IPS DF 6.9 (cell line): ENCODE measurements around the gene ADCY9.
"Not testable (repeated sequence)": the region's sequence is repeated elsewhere in the genome, so short reads cannot be mapped to it uniquely, and the experiment has no call there.

Source experiments
- DNase-seq: peaks from one replicate; pipeline ENCODE4 v3.0.0-alpha.2; 2013; ENCODE audit warnings: low read depth, low spot score
- H3K27ac ChIP-seq: one replicate; pipeline ENCODE4 v1.5.1; 2013; ENCODE audit warnings: low read length, control low read depth
- H3K27me3 ChIP-seq: 2 replicates; pipeline ENCODE4 v1.6.1; 2013; ENCODE audit warnings: mild to moderate bottlenecking, low read length; ENCODE audit not compliant: control insufficient read depth, insufficient read depth
- H3K36me3 ChIP-seq: 2 replicates; pipeline ENCODE4 v1.6.1; 2013; ENCODE audit warnings: low read length; ENCODE audit not compliant: control insufficient read depth, insufficient read depth
- H3K4me1 ChIP-seq: 2 replicates; pipeline ENCODE4 v1.6.1; 2013; ENCODE audit warnings: low read length; ENCODE audit not compliant: control insufficient read depth, insufficient read depth
- H3K4me3 ChIP-seq: 2 replicates; pipeline ENCODE4 v1.5.1; 2013; ENCODE audit warnings: mild to moderate bottlenecking, low read length
- H3K9me3 ChIP-seq: 2 replicates; pipeline ENCODE4 v1.6.1; 2013; ENCODE audit warnings: low read length, inconsistent platforms; ENCODE audit not compliant: control insufficient read depth, insufficient read depth
- WGBS: extraction: QIAGEN DNeasy Blood & Tissue Kit; methylation state at CpG from one replicate; pipeline ENCODE4 v1.1.7; 2013; ENCODE audit warnings: mixed read lengths, missing lambda C conversion rate; ENCODE audit not compliant: insufficient read length, insufficient coverage; 5-methylcytosine and 5-hydroxymethylcytosine counted together

The ADCY9 gene

GRCh38 chr16:4116325-4117249 lies at the start of gene ADCY9:
TSS of gene ADCY9 (minus strand) at chr16:4116442. CDS start at chr16:4115442, 1,000 bp downstream.
- peak within 1 kb of the TSS; percentile 70 for H3K4me3 ChIP-seq
- H3K4me1 ChIP-seq: no peaks in the 10 kb centered on the region; the same call in 1 of the 2 replicates
- H3K36me3 ChIP-seq: no peaks in the 10 kb centered on the region
- WGBS: no CpG with 5 or more reads among the region's 105 CpGs
- H3K27me3 ChIP-seq: no peaks in the 10 kb centered on the region
- no peak within 1 kb of the TSS for H3K27ac ChIP-seq
- no peak for DNase-seq
- no peaks in the 10 kb centered on the region for H3K9me3 ChIP-seq

GRCh38 chr16:4160658-4161430 lies 44.6 kb upstream of the ADCY9 start:
- WGBS: no CpG with 5 or more reads among the region's 7 CpGs

GRCh38 chr16:4159726-4160125 lies 43.5 kb upstream of the ADCY9 start:
- no peak for DNase-seq
- Histone ChIP-seq H3K27ac (no peak overlapping the region), H3K9me3 (no peaks in the 10 kb centered on the region), H3K27me3 (no peaks in the 10 kb centered on the region), H3K4me3 (no peak overlapping the region), H3K4me1 (no peaks in the 10 kb centered on the region), H3K36me3 (no peaks in the 10 kb centered on the region)
- WGBS: no CpG with 5 or more reads among the region's 17 CpGs

More at GRCh38 chr16:4160658-4161430, 44.6 kb upstream of the ADCY9 start:
- Histone ChIP-seq H3K27me3 (no peaks in the 10 kb centered on the region), H3K36me3 (no peaks in the 10 kb centered on the region), H3K27ac (no peak overlapping the region), H3K4me1 (no peaks in the 10 kb centered on the region), H3K9me3 (no peaks in the 10 kb centered on the region), H3K4me3 (no peak overlapping the region)
- DNase-seq: no peak

GRCh38 chr16:4158143-4159093 lies 42.2 kb upstream of the ADCY9 start:
- H3K27me3 ChIP-seq: no peaks in the 10 kb centered on the region
- no peaks in the 10 kb centered on the region for H3K9me3 ChIP-seq
- H3K4me1 ChIP-seq: no peaks in the 10 kb centered on the region
- no peak for DNase-seq
- H3K4me3 ChIP-seq: no peak overlapping the region
- no peaks in the 10 kb centered on the region for H3K36me3 ChIP-seq
- no CpG with 5 or more reads among the region's 13 CpGs for WGBS
- no peak overlapping the region for H3K27ac ChIP-seq

- DNase-seq: no peak
- no CpG with 5 or more reads among the region's 4 CpGs for WGBS
- Histone ChIP-seq H3K4me1 (no peaks in the 10 kb centered on the region), H3K4me3 (no peak overlapping the region), H3K36me3 (no peaks in the 10 kb centered on the region), H3K9me3 (no peaks in the 10 kb centered on the region), H3K27ac (no peak overlapping the region), H3K27me3 (no peaks in the 10 kb centered on the region)
Measured at GRCh38 chr16:4157376-4157825, 41.2 kb upstream of the ADCY9 start.

GRCh38 chr16:4156503-4156902 lies 40.3 kb upstream of the ADCY9 start:
- not testable (repeated sequence) for H3K4me1 ChIP-seq, H3K27ac ChIP-seq, H3K9me3 ChIP-seq, H3K4me3 ChIP-seq, H3K27me3 ChIP-seq, DNase-seq, H3K36me3 ChIP-seq
- WGBS: no CpG with 5 or more reads among the region's 3 CpGs

GRCh38 chr16:4153364-4153763 lies 37.1 kb upstream of the ADCY9 start:
- H3K4me1 ChIP-seq, H3K27ac ChIP-seq, H3K4me3 ChIP-seq, H3K9me3 ChIP-seq, DNase-seq, H3K27me3 ChIP-seq, H3K36me3 ChIP-seq: not testable (repeated sequence)
- no CpG with 5 or more reads among the region's 13 CpGs for WGBS

GRCh38 chr16:4152267-4152666 lies 36.0 kb upstream of the ADCY9 start:
- Histone ChIP-seq H3K4me3 (no peak overlapping the region), H3K27ac (no peak overlapping the region), H3K4me1 (no peaks in the 10 kb centered on the region), H3K27me3 (no peaks in the 10 kb centered on the region), H3K36me3 (no peaks in the 10 kb centered on the region), H3K9me3 (no peaks in the 10 kb centered on the region)
- no CpG with 5 or more reads among the region's 5 CpGs for WGBS
- DNase-seq: no peak

- DNase-seq: no peak
- Histone ChIP-seq H3K27me3 (no peaks in the 10 kb centered on the region), H3K36me3 (no peaks in the 10 kb centered on the region), H3K4me1 (no peaks in the 10 kb centered on the region), H3K4me3 (no peak overlapping the region), H3K9me3 (no peaks in the 10 kb centered on the region), H3K27ac (no peak overlapping the region)
- WGBS: no CpG with 5 or more reads among the region's 10 CpGs
Measured at GRCh38 chr16:4147236-4147635, 31.0 kb upstream of the ADCY9 start.

GRCh38 chr16:4142268-4142667 lies 26.0 kb upstream of the ADCY9 start:
- H3K36me3 ChIP-seq: no peaks in the 10 kb centered on the region
- DNase-seq: no peak
- H3K27me3 ChIP-seq: no peaks in the 10 kb centered on the region
- no peaks in the 10 kb centered on the region for H3K4me1 ChIP-seq
- H3K4me3 ChIP-seq: no peak overlapping the region
- no CpG with 5 or more reads among the region's 5 CpGs for WGBS
- H3K27ac ChIP-seq: no peak overlapping the region
- H3K9me3 ChIP-seq: no peaks in the 10 kb centered on the region
